H1 (cell line): ENCODE data around the gene DLG1. TPM values are rescaled to one million over a fixed set of nuclear protein-coding genes. Genes with fewer than 3 reads are reported as not detected.
A peak's percentile ranks its signal among the peaks of the same experiment; 100 is the strongest.

Experiments used
- BACH1 ChIP-seq: IDR thresholded peaks from 2 replicates; pipeline ENCODE4 v1.6.1; 2012; ENCODE audit warnings: low read length, improper control_type of control experiment
- BCL11A ChIP-seq, 2 experiments: IDR thresholded peaks; one replicate each; pipeline ENCODE4 v1.6.1; 2011; ENCODE audit warnings: low read depth in 2 of 2, low read length in 2 of 2, mild to moderate bottlenecking in 2 of 2
- CBX8 ChIP-seq: fragments of 300-800, 300-1000 bp; sonication (generic); IDR thresholded peaks from 2 replicates; pipeline ENCODE4 v1.7.1; 2016; ENCODE audit warnings: low read depth, low read length, borderline replicate concordance
- CHD1 ChIP-seq: IDR thresholded peaks from 2 replicates; pipeline ENCODE4 v1.6.1; 2012; ENCODE audit warnings: low read depth, low read length, improper control_type of control experiment
- CHD2 ChIP-seq: IDR thresholded peaks from 2 replicates; pipeline ENCODE4 v1.6.1; 2012; ENCODE audit warnings: low read length, improper control_type of control experiment
- CREB1 ChIP-seq: IDR thresholded peaks from 2 replicates; pipeline ENCODE4 v1.6.1; 2012; ENCODE audit warnings: inconsistent platforms
- CTBP2 ChIP-seq: IDR thresholded peaks from 2 replicates; pipeline ENCODE4 v1.7.0; 2011; ENCODE audit warnings: borderline replicate concordance, mild to moderate bottlenecking, moderate library complexity, mixed read lengths, low read length; ENCODE audit not compliant: insufficient read depth, insufficient read length
- EGR1 ChIP-seq: IDR thresholded peaks from 2 replicates; pipeline ENCODE4 v1.6.1; 2011; ENCODE audit warnings: low read depth, low read length, borderline replicate concordance
- EP300 ChIP-seq, 2 experiments: IDR thresholded peaks; 1 replicate in 1 of 2; 2 replicates in 1 of 2; pipeline ENCODE4 v1.6.1; 2011 to 2012; ENCODE audit warnings: low read depth in 2 of 2, low read length in 2 of 2, mild to moderate bottlenecking in 2 of 2, borderline replicate concordance in 1 of 2, inconsistent platforms in 1 of 2, moderate library complexity in 1 of 2
- GABPA ChIP-seq: IDR thresholded peaks from 2 replicates; pipeline ENCODE4 v1.6.1; 2011; ENCODE audit warnings: mild to moderate bottlenecking, low read length, moderate library complexity, borderline replicate concordance; ENCODE audit not compliant: insufficient read depth
- KDM5A ChIP-seq: fragments of 200-600 bp; IDR thresholded peaks from 2 replicates; pipeline ENCODE4 v1.7.1; 2012; ENCODE audit warnings: mild to moderate bottlenecking, low read length, inconsistent platforms, mixed read lengths
- MAFK ChIP-seq: IDR thresholded peaks from 2 replicates; pipeline ENCODE4 v1.6.1; 2012; ENCODE audit warnings: low read depth, mild to moderate bottlenecking, improper control_type of control experiment, low read length
- MAX ChIP-seq: IDR thresholded peaks from 2 replicates; pipeline ENCODE4 v1.6.1; 2012; ENCODE audit warnings: inconsistent platforms
- PHF8 ChIP-seq: fragments of 200-600 bp; sonication (generic); conservative IDR thresholded peaks from 2 replicates; pipeline ENCODE4 v1.7.1; 2012; ENCODE audit warnings: low read depth, mild to moderate bottlenecking, inconsistent platforms, low read length, moderate library complexity
- POLR2A ChIP-seq, 2 experiments: IDR thresholded peaks; 1 replicate in 1 of 2; 2 replicates in 1 of 2; pipeline ENCODE4 v1.6.1; 2011; ENCODE audit warnings: low read depth in 2 of 2, low read length in 2 of 2, mild to moderate bottlenecking in 2 of 2; ENCODE audit errors: control extremely low read depth in 1 of 2
- POU5F1 ChIP-seq: IDR thresholded peaks from 2 replicates; pipeline ENCODE4 v1.6.1; 2011; ENCODE audit warnings: low read depth, mild to moderate bottlenecking, low read length, moderate library complexity
- RAD21 ChIP-seq, 2 experiments: IDR thresholded peaks in 1 of 2; conservative IDR thresholded peaks in 1 of 2; 2 replicates each; pipeline ENCODE4 v1.6.1; 2011; ENCODE audit warnings: low read depth in 2 of 2, low read length in 2 of 2, improper control_type of control experiment in 1 of 2, inconsistent platforms in 1 of 2, mild to moderate bottlenecking in 1 of 2, moderate library complexity in 1 of 2
- SAP30 ChIP-seq: fragments of 300-600 bp; sonication (generic); IDR thresholded peaks from 2 replicates; pipeline ENCODE4 v1.7.1; 2012; ENCODE audit warnings: low read length, moderate library complexity, mild to moderate bottlenecking, inconsistent platforms; ENCODE audit not compliant: insufficient read depth, insufficient replicate concordance
- SIRT6 ChIP-seq: IDR thresholded peaks from one replicate; pipeline ENCODE4 v1.7.1; 2012; ENCODE audit warnings: low read length, inconsistent platforms
- SP2 ChIP-seq: IDR thresholded peaks from 2 replicates; pipeline ENCODE4 v1.6.1; 2012; ENCODE audit warnings: mild to moderate bottlenecking, low read length, inconsistent platforms
- SP4 ChIP-seq: IDR thresholded peaks from 2 replicates; pipeline ENCODE4 v1.6.1; 2012; ENCODE audit warnings: low read length, inconsistent platforms
- TCF12 ChIP-seq: IDR thresholded peaks from 2 replicates; pipeline ENCODE4 v1.6.1; 2011; ENCODE audit warnings: low read depth, mild to moderate bottlenecking, low read length
- TEAD4 ChIP-seq: IDR thresholded peaks from 2 replicates; pipeline ENCODE4 v1.6.1; 2012; ENCODE audit warnings: low read depth, low read length, inconsistent platforms, mixed read lengths
- polyA plus RNA-seq, 7 experiments: library from polyadenylated mRNA; depleted of rRNA in 3 of 7; stranded (reverse) in 5 of 7; unstranded in 2 of 7; fragments of >200 nt in 5 of 7; fragments of 200-250 nt in 2 of 7; gene quantifications; 1 replicate in 5 of 7; 2 replicates in 1 of 7; 4 replicates in 1 of 7; pipeline versions ENCODE4 v1.2.1 to v1.2.3, GENCODE V29; 2011 to 2013; ENCODE audit warnings: missing spikeins in 2 of 7, mixed read lengths in 2 of 7
- total RNA-seq: library from RNA; stranded (reverse); fragmentation: NEBNext Ultra II Directional; extraction: Animal tissue kit (Norgen Biotek cat#: 25700); gene quantifications from 2 replicates; pipeline ENCODE4 v1.2.1, GENCODE V29; 2021
- TF ChIP-seq, protein P1 (sequence below): IDR thresholded peaks from 2 replicates; pipeline ENCODE4 v1.6.1; 2011; ENCODE audit warnings: low read length, improper control_type of control experiment

DLG1 gene
- total and polyA plus RNA-seq, 2 of the 8 experiments (the other 6 are each of a cell fraction or from before 2014, with no cell fraction given): 13.4 to 78.8 TPM

DNA sequence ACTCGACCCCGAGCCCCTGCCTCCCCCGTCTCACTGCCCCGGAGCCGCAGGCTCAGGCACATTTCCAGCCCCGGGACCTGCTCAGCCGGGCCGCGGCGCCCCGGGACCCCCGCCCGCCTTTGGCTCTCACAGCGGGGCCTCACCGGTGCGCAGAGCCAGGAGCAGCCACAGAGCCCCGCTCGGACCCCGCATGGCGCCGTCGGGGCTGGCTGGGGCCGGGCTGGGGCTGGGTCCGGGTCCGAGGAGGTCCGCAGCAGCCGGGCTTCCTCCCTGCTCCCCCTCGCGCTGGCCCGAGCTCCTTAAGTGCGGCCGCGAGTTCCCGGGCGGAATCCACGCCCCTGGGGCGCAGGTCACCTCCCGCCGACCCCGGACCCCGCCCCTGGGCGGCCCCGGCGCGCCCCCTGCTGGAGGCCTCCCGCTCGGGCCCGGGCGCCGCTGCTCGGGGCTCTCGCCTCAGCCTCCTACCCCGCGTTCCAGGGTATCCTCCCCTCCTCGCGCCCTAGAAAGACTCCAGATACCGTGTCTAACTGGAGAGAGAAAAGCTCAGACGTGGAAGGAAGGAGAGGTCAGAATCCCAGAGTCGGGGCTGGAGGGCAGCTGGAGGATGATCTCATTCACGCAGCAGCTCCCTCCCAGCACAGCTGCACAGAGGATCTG lies 268.8 kb downstream of the DLG1 start, which contains the start of gene MELTF (continued):
- TF ChIP-seq RAD21 (IDR thresholded peaks at IDR 0.05 in 1 of 2, conservative IDR thresholded peaks at IDR 0.05 in 1 of 2; ENCODE audit: low read depth in 2 of 2, low read length in 2 of 2) (peak; percentile 41 to 74; a peak in 3 of 4 replicates), POU5F1 (no peak), GABPA (no peak), SIRT6 (no peak), SP2 (no peak), SP4 (no peak), BACH1 (no peak), TEAD4 (no peak), KDM5A (no peak), SAP30 (no peak), MAX (no peak), CBX8 (no peak), BCL11A (IDR thresholded peaks at IDR 0.05; ENCODE audit: low read depth in 2 of 2, low read length in 2 of 2) (no peak), EGR1 (no peak), CHD1 (no peak), TCF12 (no peak), EP300 (IDR thresholded peaks at IDR 0.05; ENCODE audit: borderline replicate concordance in 1 of 2, low read depth in 2 of 2, low read length in 2 of 2) (no peak), PHF8 (peak; percentile 54; the same call in 1 of the 2 replicates), CTBP2 (no peak), CHD2 (no peak), MAFK (no peak), POLR2A (IDR thresholded peaks at IDR 0.05; ENCODE audit: control extremely low read depth in 1 of 2, low read depth in 2 of 2, low read length in 2 of 2) (no peak), CREB1 (no peak)
- TF ChIP-seq, protein P1, sequence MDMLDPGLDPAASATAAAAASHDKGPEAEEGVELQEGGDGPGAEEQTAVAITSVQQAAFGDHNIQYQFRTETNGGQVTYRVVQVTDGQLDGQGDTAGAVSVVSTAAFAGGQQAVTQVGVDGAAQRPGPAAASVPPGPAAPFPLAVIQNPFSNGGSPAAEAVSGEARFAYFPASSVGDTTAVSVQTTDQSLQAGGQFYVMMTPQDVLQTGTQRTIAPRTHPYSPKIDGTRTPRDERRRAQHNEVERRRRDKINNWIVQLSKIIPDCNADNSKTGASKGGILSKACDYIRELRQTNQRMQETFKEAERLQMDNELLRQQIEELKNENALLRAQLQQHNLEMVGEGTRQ: no peak
